Ishikawa (cell line): Measurements from ENCODE around the gene FCHSD2.

Source experiments
- CEBPB ChIP-seq: IDR thresholded peaks from 2 replicates; pipeline ENCODE4 v1.6.1; 2012
- CREB1 ChIP-seq: IDR thresholded peaks from 2 replicates; pipeline ENCODE4 v1.6.1; 2012; ENCODE audit warnings: low read depth
- EGR1 ChIP-seq: IDR thresholded peaks from 2 replicates; pipeline ENCODE4 v1.6.1; 2012
- EP300 ChIP-seq: IDR thresholded peaks from 2 replicates; pipeline ENCODE4 v1.6.1; 2012; ENCODE audit warnings: borderline replicate concordance
- FOXM1 ChIP-seq: IDR thresholded peaks from 2 replicates; pipeline ENCODE4 v1.6.1; 2012; ENCODE audit warnings: low read depth, borderline replicate concordance
- NFIC ChIP-seq: IDR thresholded peaks from 2 replicates; pipeline ENCODE4 v1.6.1; 2012
- RAD21 ChIP-seq: IDR thresholded peaks from 2 replicates; pipeline ENCODE4 v1.6.1; 2012; ENCODE audit warnings: low read depth
- TAF1 ChIP-seq: IDR thresholded peaks from 2 replicates; pipeline ENCODE4 v1.6.1; 2012; ENCODE audit warnings: low read depth, mild to moderate bottlenecking
- TCF12 ChIP-seq: IDR thresholded peaks from 2 replicates; pipeline ENCODE4 v1.6.1; 2012; ENCODE audit warnings: low read depth
- YY1 ChIP-seq: IDR thresholded peaks from 2 replicates; pipeline ENCODE4 v1.6.1; 2012; ENCODE audit warnings: low read depth
- TF ChIP-seq, protein P1 (sequence below): IDR thresholded peaks from 2 replicates; pipeline ENCODE4 v1.6.1; 2012
- TF ChIP-seq, protein P2 (sequence below): IDR thresholded peaks from 2 replicates; pipeline ENCODE4 v1.6.1; 2012
- TF ChIP-seq, protein P3 (sequence below): IDR thresholded peaks from 2 replicates; pipeline ENCODE4 v1.6.1; 2012; ENCODE audit warnings: low read depth, mild to moderate bottlenecking

The FCHSD2 gene

DNA sequence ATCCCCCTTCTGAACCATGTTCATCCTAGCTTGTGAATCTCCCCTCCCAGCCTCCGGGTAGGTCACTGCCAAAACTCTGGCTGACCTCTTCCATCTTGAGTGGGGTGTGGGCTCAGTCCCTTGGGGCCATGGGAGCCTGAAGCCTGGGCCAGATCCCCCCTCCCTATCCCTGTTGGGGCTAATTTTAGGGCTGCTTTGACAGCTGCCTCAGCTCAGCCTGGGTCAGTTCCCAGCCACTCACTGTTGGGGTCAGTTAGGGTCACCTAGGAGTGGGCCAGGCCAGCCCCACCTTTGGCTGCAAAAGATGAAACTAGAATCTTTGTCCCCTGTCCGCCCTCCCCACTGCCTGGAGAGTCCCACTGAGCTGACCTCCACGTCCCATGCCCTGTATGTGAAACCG, 46.2 kb upstream of the FCHSD2 start:
- TF ChIP-seq TAF1 (no peak), YY1 (no peak)
- TF ChIP-seq, protein P1, sequence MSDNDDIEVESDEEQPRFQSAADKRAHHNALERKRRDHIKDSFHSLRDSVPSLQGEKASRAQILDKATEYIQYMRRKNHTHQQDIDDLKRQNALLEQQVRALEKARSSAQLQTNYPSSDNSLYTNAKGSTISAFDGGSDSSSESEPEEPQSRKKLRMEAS: no peak

DNA sequence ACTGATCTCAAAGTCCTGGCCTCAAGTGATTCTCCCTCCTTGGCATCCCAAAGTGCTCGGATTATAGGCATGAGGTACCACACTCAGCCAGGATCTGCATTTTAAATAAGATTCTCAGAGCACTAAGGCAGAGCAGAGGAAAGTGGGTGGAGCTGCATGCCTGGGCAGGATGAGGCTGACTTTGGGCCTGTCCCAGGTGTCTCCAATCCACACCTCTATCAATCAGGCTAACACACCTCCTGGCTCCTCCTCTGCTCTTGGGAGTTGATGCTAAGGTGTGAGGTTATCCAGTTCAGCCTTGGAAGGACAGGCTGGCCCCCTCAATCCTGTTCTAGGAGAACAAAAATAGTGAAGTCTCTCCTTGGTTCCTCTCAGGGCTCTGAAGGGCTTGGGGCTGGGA, 45.7 kb upstream of the FCHSD2 start:
- no peak for TF ChIP-seq RAD21
- TF ChIP-seq, protein P2, sequence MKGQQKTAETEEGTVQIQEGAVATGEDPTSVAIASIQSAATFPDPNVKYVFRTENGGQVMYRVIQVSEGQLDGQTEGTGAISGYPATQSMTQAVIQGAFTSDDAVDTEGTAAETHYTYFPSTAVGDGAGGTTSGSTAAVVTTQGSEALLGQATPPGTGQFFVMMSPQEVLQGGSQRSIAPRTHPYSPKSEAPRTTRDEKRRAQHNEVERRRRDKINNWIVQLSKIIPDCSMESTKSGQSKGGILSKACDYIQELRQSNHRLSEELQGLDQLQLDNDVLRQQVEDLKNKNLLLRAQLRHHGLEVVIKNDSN: no peak
- no peak for TF ChIP-seq CEBPB
- TF ChIP-seq, protein P3, sequence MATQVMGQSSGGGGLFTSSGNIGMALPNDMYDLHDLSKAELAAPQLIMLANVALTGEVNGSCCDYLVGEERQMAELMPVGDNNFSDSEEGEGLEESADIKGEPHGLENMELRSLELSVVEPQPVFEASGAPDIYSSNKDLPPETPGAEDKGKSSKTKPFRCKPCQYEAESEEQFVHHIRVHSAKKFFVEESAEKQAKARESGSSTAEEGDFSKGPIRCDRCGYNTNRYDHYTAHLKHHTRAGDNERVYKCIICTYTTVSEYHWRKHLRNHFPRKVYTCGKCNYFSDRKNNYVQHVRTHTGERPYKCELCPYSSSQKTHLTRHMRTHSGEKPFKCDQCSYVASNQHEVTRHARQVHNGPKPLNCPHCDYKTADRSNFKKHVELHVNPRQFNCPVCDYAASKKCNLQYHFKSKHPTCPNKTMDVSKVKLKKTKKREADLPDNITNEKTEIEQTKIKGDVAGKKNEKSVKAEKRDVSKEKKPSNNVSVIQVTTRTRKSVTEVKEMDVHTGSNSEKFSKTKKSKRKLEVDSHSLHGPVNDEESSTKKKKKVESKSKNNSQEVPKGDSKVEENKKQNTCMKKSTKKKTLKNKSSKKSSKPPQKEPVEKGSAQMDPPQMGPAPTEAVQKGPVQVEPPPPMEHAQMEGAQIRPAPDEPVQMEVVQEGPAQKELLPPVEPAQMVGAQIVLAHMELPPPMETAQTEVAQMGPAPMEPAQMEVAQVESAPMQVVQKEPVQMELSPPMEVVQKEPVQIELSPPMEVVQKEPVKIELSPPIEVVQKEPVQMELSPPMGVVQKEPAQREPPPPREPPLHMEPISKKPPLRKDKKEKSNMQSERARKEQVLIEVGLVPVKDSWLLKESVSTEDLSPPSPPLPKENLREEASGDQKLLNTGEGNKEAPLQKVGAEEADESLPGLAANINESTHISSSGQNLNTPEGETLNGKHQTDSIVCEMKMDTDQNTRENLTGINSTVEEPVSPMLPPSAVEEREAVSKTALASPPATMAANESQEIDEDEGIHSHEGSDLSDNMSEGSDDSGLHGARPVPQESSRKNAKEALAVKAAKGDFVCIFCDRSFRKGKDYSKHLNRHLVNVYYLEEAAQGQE: no peak
- no peak for TF ChIP-seq TCF12
- no peak for TF ChIP-seq YY1
- TF ChIP-seq EGR1: no peak
- TF ChIP-seq FOXM1: no peak
- no peak for TF ChIP-seq CREB1
- TF ChIP-seq TAF1: no peak
- TF ChIP-seq EP300: no peak
- TF ChIP-seq, protein P1: no peak
- TF ChIP-seq NFIC: no peak

DNA sequence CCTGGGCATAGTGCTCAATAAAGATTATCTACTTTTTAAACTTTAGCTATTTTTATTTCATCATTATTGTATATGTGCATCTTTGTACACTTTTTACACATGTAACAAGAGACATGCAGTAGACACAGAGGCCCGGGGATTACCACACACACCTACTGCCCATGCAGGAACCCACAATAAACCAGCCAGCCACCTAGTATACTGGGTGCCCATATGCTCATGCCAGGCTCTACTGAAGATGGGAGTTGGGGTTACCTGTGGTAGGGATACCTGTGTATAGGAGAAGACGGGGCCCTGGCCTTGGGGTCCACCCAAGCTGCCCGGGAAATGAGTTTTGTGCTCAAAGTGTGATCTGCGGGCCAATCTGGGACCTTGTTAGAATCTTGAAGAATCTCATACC, 44.8 kb upstream of the FCHSD2 start:
- TF ChIP-seq, protein P2: no peak

DNA sequence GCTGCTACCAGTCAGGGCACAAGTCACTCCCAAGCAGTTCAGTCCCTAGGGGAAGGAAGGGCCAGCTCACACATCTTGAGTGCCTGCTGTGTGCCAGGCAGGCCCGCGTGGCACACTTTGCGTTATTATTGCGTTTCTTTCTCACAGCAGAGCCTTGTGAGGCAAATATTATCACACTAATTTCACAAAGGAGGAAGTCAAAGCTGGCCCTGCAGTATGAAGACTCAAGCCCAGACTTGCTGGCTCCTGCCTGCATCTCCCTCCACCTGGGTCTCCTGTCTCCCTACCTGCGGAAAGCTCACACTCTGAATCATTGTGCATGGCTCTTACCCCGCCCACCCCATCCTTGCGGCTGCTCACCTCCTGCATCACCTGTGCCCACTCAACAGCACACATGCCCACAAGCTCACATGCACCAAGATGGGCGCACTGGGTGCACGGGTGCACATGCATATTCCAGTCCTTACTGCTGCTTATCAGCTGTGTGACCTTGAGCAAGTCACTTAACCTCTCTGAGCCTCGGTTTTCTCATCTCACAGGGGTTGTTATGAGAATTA, 44.3 kb upstream of the FCHSD2 start:
- TF ChIP-seq, protein P3: no peak
- no peak for TF ChIP-seq YY1
- TF ChIP-seq CREB1: no peak

DNA sequence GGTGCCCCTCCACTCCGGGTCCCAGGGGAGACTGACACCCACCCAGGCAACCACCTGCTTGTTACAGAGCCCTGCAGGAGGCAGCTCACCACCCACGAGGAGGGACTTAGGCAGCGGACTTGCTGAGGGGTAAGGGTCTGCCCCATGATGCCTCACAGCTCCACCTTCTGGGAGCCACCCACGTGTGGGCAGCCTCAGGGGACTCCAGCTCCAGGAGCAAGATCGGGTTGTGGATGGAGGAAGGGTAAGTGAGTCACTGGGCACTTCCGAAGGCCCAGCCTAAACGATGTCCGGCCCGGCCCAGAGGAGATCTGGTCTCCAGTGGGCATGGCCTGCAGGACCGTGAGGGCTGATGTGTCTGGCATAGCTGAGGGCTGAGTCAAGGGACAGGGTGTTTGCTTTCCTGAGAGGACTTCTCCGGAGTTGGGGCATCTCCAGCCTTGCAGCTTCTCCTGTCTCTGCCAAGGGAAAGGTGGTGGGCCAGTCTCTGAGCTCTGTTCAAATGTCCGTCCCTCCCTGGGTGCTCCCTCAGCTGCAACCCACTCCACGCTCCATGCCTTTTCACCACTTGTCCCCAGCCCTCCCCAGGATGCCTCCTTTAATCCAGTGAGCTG, 43.7 kb upstream of the FCHSD2 start:
- no peak for TF ChIP-seq TCF12
- TF ChIP-seq, protein P3: no peak
- TF ChIP-seq RAD21: no peak
- no peak for TF ChIP-seq NFIC

DNA sequence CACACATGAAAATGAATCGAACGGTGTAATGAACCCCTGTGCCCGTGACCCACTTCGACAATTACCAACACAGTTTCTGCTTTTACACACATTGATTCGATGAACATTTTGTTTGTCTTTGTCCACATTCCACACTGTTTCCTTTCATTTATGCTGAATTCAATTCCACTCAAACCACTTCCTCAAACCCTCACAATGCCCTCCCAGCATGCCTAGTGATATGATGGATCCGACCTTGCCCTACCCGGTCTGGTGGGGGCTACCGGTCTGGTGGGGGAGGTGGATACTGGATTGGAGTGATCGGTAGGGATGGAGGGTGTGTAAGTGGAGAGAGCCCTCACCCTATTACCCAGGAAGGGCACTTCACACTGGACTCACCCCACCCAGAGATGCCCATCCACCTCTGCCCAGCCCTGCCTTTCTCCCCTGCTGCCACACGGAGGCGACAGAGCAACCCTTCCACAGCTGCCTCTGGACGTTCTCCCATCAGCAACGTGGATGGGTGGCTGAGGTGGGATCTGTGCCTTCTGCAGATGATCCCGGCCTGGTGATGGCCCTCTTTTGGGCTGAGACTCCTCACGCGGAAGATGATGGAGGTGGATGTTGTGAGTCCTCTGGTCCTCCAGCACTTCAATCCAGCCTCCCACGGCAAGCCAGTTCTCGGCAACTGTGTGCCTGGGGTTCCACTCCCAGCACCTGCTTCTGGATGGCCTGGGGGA, 43.0 kb upstream of the FCHSD2 start:
- TF ChIP-seq, protein P2: no peak
- TF ChIP-seq RAD21: peak; percentile 96
